GM12873 (cell line): ENCODE data around the gene MASP1.

Experiments
- CTCF ChIP-seq: IDR thresholded peaks from 2 replicates; pipeline ENCODE4 v1.5.1; 2012; ENCODE audit warnings: low read depth, mild to moderate bottlenecking, moderate library complexity, low read length, control low read depth; ENCODE audit not compliant: insufficient read depth; ENCODE audit errors: missing control alignments

The MASP1 gene

GRCh38 chr3:187215460-187215859, 76.1 kb downstream of the MASP1 start:
- no peak for TF ChIP-seq CTCF

- no peak for TF ChIP-seq CTCF
These were observed 77.9 kb downstream of the MASP1 start for GRCh38 chr3:187213616-187214015.

GRCh38 chr3:187212705-187213104, 78.8 kb downstream of the MASP1 start:
- TF ChIP-seq CTCF = no peak

GRCh38 chr3:187212196-187212545, 79.4 kb downstream of the MASP1 start:
- TF ChIP-seq CTCF = no peak

- TF ChIP-seq CTCF = no peak
These were observed 79.9 kb downstream of the MASP1 start for GRCh38 chr3:187211532-187212195.

- no peak for TF ChIP-seq CTCF
These were observed 80.8 kb downstream of the MASP1 start for GRCh38 chr3:187210545-187211327.

- TF ChIP-seq CTCF = no peak
These were observed 81.4 kb downstream of the MASP1 start for GRCh38 chr3:187210091-187210490.
